ENCODE results near the gene CSF2RB. TPM values are rescaled to one million over a fixed set of nuclear protein-coding genes. Genes with fewer than 3 reads are reported as not detected.

The CSF2RB gene
- total and polyA plus RNA-seq, 2 donors (not counting 3 experiments of a cell fraction or from before 2014, with no cell fraction given), result 20.6 to 68.2 TPM

DNA sequence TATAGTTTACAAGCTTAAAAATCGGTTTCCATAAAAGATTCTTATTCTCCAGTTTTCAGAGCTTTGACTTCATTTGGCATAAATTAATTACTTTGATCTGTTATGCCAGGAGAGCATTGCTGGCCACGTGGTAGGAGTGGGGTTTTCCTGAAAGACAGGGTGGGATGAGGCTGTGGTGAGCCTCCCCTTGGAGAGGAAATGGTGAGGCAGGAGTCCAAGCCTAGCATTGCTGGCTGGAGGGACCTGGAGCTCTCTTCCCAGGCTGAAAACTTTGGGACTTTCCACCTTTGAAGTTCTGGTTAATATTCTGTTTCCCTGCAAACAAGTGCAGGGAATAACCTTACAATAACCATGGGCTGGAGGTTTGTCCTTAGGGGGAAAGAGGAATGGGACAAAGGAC is 21.1 kb upstream of the CSF2RB start:
- POLR2A ChIA-PET, result no interaction called here
- Histone ChIP-seq H3K9ac (replicated peaks; ENCODE audit: extremely low read depth, insufficient read depth, low read length) (no peak overlapping the region), H3K9me1 (replicated peaks; ENCODE audit: control insufficient read depth, extremely low read depth, insufficient read depth, low read length) (no peaks in the 10 kb centered on the region), H3K36me3 (ENCODE audit: control insufficient read depth in 2 of 2, extremely low read depth in 1 of 2, insufficient read depth in 2 of 2, low read length in 2 of 2) (no peaks in the 10 kb centered on the region), H3K27ac (ENCODE audit: insufficient read depth, low read depth, low read length) (no peak overlapping the region), H3K27me3 (ENCODE audit: control insufficient read depth in 2 of 2, insufficient read depth in 2 of 2, low read length in 2 of 2) (no peaks in the 10 kb centered on the region), H3K79me2 (ENCODE audit: control insufficient read depth, insufficient read depth, low read length) (no peaks in the 10 kb centered on the region), H3K4me2 (ENCODE audit: insufficient read depth, low read length) (no peak overlapping the region), H3K4me1 (ENCODE audit: control insufficient read depth, extremely low read depth, insufficient read depth, low read length) (peaks cover 17% of the 10 kb centered on the region), H2AFZ (ENCODE audit: low read depth, low read length) (no peak overlapping the region), H3K9me3 (replicated peaks; ENCODE audit: control insufficient read depth, insufficient read depth, low read length) (no peaks in the 10 kb centered on the region), H3K4me3 (replicated peaks in 1 of 3; ENCODE audit: insufficient read depth in 1 of 3, low read depth in 1 of 3, low read length in 3 of 3) (no peak overlapping the region), H4K20me1 (replicated peaks; ENCODE audit: control insufficient read depth, extremely low read depth, insufficient read depth, low read length) (no peaks in the 10 kb centered on the region)
- FAIRE-seq (no peak), DNase-seq (ENCODE audit: low read depth, low spot score) (peak; percentile 42)
- BruUV-seq (replicated peaks), result no TSS peak
- no peak for TF ChIP-seq MYC (IDR thresholded peaks at IDR 0.05; ENCODE audit: low read depth, low read length)
- no peak for TF ChIP-seq JUN (IDR thresholded peaks at IDR 0.05; ENCODE audit: borderline replicate concordance, insufficient read depth, insufficient read length, low read depth)
- no peak for TF ChIP-seq FOS (IDR thresholded peaks at IDR 0.05; ENCODE audit: borderline replicate concordance, insufficient read depth, low read length)
- no peak for TF ChIP-seq POLR2AphosphoS5 (IDR thresholded peaks at IDR 0.05; ENCODE audit: insufficient read depth, low read depth, low read length)
- no peak for TF ChIP-seq POLR2A (IDR thresholded peaks at IDR 0.05; ENCODE audit: low read depth, low read length)
- no peak for TF ChIP-seq GATA2 (IDR thresholded peaks at IDR 0.05; ENCODE audit: insufficient read depth, insufficient read length, low read depth, low read length)
- no peak for TF ChIP-seq EZH2 (IDR thresholded peaks at IDR 0.05; ENCODE audit: borderline replicate concordance, low read depth, low read length, severe bottlenecking)
- TF ChIP-seq, protein P1, sequence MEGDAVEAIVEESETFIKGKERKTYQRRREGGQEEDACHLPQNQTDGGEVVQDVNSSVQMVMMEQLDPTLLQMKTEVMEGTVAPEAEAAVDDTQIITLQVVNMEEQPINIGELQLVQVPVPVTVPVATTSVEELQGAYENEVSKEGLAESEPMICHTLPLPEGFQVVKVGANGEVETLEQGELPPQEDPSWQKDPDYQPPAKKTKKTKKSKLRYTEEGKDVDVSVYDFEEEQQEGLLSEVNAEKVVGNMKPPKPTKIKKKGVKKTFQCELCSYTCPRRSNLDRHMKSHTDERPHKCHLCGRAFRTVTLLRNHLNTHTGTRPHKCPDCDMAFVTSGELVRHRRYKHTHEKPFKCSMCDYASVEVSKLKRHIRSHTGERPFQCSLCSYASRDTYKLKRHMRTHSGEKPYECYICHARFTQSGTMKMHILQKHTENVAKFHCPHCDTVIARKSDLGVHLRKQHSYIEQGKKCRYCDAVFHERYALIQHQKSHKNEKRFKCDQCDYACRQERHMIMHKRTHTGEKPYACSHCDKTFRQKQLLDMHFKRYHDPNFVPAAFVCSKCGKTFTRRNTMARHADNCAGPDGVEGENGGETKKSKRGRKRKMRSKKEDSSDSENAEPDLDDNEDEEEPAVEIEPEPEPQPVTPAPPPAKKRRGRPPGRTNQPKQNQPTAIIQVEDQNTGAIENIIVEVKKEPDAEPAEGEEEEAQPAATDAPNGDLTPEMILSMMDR (IDR thresholded peaks at IDR 0.05; ENCODE audit: extremely low read depth in 1 of 2, insufficient read depth in 1 of 2, low read depth in 1 of 2, low read length in 2 of 2), result no peak
- TF ChIP-seq, protein P2, sequence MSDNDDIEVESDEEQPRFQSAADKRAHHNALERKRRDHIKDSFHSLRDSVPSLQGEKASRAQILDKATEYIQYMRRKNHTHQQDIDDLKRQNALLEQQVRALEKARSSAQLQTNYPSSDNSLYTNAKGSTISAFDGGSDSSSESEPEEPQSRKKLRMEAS (IDR thresholded peaks at IDR 0.05; ENCODE audit: insufficient read depth, insufficient read length), result no peak
- dilution Hi-C loops (cut with MboI; ENCODE audit: extremely low pct_ligation_motif_present, low sequenced_read_pairs) (no loop called here), intact Hi-C loops (cut with micrococcal nuclease) (no loop called here)
- CTCF ChIA-PET, result interaction anchor here (0.6 to 1.7 kb wide), 9 partner anchors 8 to 85 kb away, joined by 3 to 5 read pairs (median 3); no protein-coding TSS in a partner anchor
